ENCODE data around the gene TRAPPC11. TPM values are rescaled to one million over a fixed set of nuclear protein-coding genes. Genes with fewer than 3 reads are reported as not detected.

The TRAPPC11 gene
- total RNA-seq, 2 donors from 2014 or later, result 31.5 to 37.2 TPM

DNA sequence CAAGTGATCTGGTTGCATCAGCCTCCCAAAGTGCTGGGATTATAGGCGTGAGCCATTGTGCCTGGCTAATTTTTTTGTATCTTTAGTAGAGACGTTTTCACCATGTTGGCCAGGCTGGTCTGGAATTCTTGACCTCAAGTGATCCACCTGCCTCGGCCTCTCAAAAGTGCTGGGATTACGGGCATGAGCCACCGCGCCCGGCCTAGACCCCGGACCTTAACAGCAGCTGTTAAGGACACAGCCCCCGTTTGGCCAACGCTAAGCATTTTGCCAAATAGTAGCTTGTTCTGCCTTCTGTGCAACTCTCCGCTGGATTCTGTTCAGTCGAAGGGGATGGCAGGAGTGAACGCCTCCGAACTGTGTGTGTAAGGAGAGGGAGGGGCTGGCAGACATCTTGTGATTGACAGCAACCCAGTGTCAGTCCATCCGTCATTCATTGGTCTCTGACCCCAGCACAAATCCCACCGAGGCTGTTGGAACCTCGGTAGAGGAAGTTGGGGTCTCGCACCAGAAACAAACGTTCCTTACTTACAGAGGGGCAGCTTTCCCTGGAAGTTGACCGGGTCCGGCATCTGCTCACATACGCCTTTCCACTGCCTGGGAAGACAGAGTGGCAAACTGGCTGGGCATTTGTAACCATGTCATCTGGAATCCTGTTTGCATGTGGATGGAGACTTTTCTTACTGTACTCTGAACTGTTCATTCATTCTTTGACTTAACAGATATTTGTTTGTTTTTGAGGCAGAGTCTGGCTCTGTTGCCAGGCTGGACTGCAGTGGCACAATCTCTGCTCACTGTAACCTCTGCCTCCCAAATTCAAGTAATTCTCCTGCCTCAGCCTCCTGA lies 69.4 kb downstream of the TRAPPC11 start:
- Mint-ChIP-seq H3K36me3 (no peaks in the 10 kb centered on the region), H3K27ac (no peak overlapping the region), H3K9me3 (no peaks in the 10 kb centered on the region)
- DNase-seq (ENCODE audit: low spot score in 2 of 2) (no peak), ATAC-seq (no peak)

DNA sequence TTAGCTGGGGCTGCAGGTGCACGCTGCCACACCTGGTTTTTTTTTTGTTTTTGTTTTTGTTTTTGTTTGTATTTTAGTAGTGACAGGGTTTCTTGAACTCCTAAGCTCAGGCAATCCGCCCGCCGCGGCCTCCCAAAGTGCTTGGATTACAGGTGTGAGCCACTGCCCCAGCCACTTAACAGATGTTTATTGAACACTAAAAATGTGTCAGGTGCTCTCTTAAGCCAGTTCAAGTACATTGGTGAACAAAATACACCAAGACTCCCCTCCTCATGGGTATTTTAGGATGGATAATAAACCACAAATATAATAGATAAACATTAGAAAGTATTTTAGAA lies 69.9 kb downstream of the TRAPPC11 start:
- no peak for DNase-seq (ENCODE audit: low spot score in 2 of 2)
- no peaks in the 10 kb centered on the region for H3K36me3 Mint-ChIP-seq
- no peaks in the 10 kb centered on the region for H3K9me3 Mint-ChIP-seq
- ATAC-seq, result no peak
- H3K27ac Mint-ChIP-seq, result no peak overlapping the region

DNA sequence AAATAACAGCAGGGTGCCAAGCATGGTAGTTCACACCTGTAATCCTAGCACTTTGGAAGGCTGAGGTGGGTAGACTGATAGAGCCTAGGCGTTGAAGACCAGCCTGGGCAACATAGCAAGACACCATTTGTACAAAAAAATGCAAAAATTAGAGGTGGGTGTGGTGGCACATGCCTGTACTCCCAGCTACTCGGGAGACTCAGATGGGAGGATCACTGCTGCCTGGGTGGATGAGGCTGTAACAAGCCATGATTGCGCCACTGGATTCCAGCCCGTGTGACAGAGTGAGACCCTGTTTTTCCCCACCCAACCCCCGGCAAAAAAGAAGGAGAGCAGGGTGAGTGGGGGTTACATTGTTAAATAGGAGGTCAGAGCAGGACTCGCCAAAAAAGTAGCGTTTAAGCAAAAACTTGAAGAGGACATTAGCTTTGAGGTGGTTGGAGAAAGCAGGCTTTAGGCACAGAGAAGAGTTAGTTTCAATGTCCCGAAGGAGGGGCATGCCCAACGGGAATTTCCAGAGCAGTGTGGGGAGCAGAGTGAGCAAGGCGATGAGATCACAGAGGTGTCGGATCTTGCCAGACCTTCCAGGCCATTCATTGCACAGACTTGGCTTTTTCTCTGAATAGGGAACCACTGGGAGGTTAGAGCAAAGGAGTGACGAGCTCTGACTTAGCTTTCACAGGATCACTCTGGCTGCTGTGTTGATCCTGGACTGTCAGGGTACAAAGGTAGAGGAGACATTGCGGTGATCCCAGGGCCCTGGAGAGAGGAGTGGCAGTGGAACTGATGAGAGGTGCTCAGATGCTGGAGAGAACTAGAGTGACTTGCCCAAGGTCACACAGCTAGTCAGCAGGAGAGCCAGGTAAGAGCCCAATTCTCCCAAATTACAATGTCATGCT lies 70.6 kb downstream of the TRAPPC11 start:
- Mint-ChIP-seq H3K9me3 (no peaks in the 10 kb centered on the region), H3K36me3 (no peaks in the 10 kb centered on the region), H3K27ac (no peak overlapping the region)
- DNase-seq (ENCODE audit: low spot score in 2 of 2), result no peak
- ATAC-seq, result no peak

DNA sequence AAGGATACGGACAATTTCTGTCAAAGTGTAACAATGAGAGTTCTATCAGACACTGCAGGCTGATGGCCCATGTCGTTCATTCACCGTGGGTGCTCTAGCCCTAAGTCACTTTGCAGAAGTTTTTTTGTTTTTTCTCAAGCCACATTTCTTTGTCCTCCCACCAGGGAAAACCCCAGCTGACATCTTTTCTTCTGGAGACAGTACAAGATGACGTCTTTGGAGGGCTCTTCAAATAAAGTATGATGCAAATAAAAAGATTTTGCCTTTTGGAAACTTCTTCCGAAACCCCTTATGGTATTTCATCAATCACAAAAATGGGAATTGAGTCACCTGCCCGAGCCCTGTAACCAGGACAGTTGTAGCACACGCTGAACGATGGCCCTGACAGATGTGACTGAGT lies 73.2 kb downstream of the TRAPPC11 start:
- ATAC-seq, result no peak
- no peak for DNase-seq (ENCODE audit: low spot score in 2 of 2)
- Mint-ChIP-seq H3K36me3 (no peaks in the 10 kb centered on the region), H3K27ac (no peak overlapping the region), H3K9me3 (no peaks in the 10 kb centered on the region)

DNA sequence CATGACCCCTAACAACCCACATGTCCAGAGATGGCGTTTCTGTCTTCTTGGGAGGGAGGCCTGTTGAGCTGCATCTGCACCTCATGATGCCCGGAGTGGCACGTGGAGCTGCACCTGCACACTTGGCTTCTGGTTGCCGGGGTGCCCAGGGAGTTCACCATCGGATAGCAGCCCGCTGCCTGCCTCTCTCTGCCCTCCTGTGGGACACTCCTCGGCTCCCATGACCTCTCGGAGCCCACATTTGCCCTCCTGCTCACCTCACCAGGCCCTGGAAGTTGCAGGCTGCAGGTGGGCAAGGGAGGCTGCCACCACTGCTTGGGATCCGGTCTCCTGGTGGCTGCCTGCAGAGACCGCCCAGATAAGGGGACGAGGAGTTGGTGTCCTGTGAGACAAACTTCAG lies 74.1 kb downstream of the TRAPPC11 start:
- Mint-ChIP-seq H3K36me3 (no peaks in the 10 kb centered on the region), H3K27ac (no peak overlapping the region), H3K9me3 (no peaks in the 10 kb centered on the region)
- DNase-seq (ENCODE audit: low spot score in 2 of 2) (no peak), ATAC-seq (no peak)

DNA sequence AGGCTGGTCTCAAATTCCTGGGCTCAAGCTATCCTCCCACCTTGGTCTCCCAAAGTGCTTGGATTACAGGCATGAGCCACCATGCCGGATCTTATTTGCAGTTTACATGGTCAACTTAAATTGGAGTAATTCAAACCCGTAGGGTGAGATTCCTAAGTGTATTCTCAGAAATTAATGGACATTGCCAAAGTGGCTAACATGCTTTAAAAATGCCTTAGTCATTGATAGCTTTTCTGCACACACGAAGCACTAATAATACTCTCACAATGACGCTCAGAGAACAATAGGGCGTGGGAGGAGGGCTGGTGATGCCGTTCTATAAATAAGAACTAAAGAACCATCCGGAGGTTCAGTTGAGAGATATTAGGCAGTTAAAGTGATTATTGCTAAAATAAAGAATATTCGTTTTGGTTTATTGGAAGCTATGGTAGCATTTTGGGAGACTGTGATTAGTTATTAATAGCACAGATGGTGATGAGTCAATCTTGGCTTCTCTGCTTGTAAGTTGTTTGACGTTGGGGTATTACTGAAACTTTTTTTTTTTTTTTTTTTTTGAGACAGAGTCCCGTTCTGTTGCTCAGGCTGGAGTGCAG lies 79.1 kb downstream of the TRAPPC11 start:
- ATAC-seq (no peak), DNase-seq (ENCODE audit: low spot score in 2 of 2) (no peak)
- Mint-ChIP-seq H3K27ac (no peak overlapping the region), H3K9me3 (no peaks in the 10 kb centered on the region), H3K36me3 (no peaks in the 10 kb centered on the region)

DNA sequence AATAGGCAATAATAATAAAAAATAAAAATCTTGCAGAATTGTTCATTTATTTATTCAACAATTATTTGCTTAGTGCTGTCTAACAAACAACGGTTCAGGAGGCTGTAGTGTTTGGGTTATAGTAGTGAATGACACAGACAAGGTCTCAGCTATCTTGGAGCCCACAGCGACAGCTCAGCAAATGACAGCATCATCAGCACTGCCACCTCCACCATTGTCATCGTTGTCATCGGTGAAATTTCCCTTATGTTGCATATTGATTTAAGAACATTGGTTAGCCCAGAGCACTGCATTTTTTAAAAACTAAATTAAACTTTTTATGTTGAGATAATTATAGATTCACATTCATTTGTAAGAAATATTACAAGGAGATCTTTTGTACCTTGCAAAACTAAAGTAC lies 79.9 kb downstream of the TRAPPC11 start:
- Mint-ChIP-seq H3K36me3 (no peaks in the 10 kb centered on the region), H3K9me3 (no peaks in the 10 kb centered on the region), H3K27ac (no peak overlapping the region)
- ATAC-seq (no peak), DNase-seq (ENCODE audit: low spot score in 2 of 2) (no peak)

DNA sequence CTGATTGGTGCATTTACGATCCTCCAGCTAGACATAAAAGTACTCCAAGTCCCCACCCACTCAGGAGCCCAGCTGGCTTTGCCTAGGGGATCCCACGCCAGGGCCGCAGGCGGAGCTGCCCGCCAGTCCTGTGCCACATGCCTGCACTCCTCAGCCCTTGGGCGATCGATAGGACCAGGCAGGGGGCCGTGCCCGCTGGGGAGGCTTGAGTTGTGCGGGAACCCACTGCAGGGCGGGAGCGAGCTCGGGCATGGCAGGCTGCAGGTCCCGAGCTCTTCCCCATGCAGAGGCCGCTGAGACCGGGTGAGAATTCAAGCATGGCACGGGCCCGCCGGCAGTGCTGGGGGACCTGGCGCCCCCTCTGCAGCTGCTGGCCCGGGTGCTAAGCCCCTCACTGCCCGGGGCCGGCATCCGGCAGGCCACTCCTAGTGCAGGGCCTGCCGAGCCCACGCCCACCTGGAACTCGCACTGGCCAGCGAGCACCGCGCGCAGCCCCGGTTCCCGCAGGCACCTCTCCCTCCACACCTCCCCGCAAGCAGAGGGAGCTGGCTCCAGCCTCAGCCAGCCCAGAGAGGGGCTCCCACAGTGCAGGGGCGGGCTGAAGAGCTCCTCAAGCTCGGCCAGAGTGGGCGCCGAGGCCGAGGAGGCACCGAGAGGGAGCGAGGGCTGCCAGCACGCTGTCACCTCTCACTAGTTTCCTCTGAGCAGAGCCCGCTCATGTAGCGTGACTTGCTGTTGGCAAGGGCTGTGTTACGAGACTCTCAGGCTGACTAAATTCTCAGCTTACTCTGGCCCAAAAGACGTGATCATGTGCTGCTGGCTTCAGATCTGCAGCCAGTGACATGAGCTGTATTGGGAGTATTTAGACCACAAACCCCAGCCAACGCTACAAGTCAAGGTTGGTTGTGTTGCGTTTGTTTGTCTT lies 87.5 kb downstream of the TRAPPC11 start:
- Mint-ChIP-seq H3K27ac (no peak overlapping the region), H3K36me3 (peaks cover 0 to 4% of the 10 kb centered on the region in 2 donors), H3K9me3 (no peaks in the 10 kb centered on the region)
- no peak for DNase-seq (ENCODE audit: low spot score in 2 of 2)
- ATAC-seq, result no peak

DNA sequence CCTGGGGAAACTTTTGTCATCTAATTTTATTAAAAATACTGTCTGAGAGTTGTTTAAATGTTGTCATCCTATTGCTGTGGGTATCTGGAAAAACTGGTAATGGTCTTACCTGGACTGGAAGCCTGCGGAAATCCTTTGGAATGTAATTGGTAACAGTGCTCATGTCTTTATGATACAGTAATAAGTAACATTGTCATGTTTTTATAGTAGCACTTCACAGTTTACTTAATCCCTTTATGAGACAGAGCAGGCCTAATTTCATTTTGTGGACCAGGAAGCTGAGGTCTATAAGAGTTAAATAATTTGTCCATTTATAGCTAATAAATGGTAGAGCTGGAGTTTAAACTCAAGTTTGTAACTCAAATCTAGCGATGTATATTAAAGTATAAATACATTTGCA lies 88.3 kb downstream of the TRAPPC11 start:
- Mint-ChIP-seq H3K27ac (no peak overlapping the region), H3K36me3 (peaks cover 0 to 5% of the 10 kb centered on the region in 2 donors), H3K9me3 (no peaks in the 10 kb centered on the region)
- no peak for DNase-seq (ENCODE audit: low spot score in 2 of 2)
- no peak for ATAC-seq

DNA sequence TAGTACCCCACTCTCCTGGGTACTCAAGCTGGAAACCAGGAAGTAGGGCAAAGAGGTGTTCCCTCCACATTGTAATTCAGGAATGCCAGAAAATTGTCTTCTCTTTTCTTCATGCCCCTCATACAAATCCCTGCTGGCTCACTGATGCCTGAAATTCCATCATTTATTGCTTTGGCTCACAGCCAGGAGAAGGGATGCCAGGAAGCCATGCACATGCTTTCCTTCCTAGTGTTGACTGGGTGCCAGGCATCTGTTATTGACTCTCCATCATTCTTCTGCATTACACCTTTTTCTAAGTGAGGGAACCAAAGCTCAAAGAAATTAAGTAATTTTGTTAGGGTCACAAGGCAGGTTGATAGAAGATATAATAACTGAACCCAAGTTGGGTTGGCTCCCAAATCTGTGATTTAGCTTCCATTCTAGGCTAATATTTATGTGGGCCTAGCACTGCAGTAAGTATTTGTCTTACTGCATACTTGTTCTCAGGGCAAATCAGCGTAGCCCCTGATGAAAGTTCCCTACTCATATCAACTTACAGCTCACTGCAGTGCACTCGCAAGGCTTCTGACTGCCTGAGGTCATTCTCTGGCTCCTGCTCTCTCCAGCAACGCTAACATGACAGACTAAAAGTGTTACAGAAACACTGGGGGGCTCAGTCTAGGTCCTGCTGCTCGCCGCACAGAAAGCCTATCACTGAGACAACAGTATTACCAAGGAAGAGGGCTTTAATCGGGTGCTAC lies 89.0 kb downstream of the TRAPPC11 start:
- Mint-ChIP-seq H3K9me3 (no peaks in the 10 kb centered on the region), H3K36me3 (peaks cover 0 to 5% of the 10 kb centered on the region in 2 donors), H3K27ac (no peak overlapping the region)
- DNase-seq (ENCODE audit: low spot score in 2 of 2) (no peak), ATAC-seq (no peak)

DNA sequence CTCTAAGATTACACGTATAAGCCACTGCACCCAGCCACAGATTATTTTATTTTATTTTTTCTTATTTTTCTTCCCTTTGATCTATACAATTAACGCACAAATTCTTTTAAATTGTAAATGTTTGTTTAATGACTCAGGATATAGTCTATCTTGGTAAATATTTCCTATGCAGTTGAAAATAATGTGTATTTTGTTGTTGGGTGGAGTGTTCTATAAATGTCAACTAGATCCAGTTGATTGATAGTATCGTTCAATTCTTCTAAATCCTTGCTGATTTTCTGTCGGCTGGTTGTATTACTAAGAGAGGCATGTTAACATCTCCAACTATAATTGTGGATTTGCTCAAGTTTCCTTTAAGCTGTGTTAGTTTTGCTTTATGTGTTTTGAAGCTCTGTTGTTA lies 92.0 kb downstream of the TRAPPC11 start:
- H3K9me3 Mint-ChIP-seq, result no peaks in the 10 kb centered on the region
- no peak for ATAC-seq
- DNase-seq (ENCODE audit: low spot score in 2 of 2), result no peak
- H3K36me3 Mint-ChIP-seq, result peaks cover 0 to 5% of the 10 kb centered on the region in 2 donors
- H3K27ac Mint-ChIP-seq, result no peak overlapping the region

DNA sequence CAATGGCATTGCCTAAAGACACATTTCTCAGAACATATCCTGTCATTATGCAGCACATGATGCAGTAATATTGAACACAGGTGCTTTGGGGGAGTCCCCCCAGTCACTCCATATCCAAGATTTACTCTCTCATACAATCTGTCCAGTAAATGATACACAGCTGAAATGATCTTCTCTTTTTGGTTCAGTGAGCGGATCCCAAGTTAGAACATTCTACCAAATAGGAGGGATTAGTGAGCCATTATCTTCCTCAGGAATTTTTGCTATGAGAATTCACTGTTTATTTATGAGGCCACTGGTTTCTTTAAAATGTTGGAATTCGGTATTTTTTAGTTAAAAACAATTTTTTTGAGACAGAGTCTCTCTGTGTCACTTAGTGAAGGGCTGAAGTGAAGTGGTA lies 96.5 kb downstream of the TRAPPC11 start:
- DNase-seq (ENCODE audit: low spot score in 2 of 2) (no peak), ATAC-seq (no peak)
- peaks cover 0 to 5% of the 10 kb centered on the region in 2 donors for H3K36me3 Mint-ChIP-seq
- no peaks in the 10 kb centered on the region for H3K9me3 Mint-ChIP-seq
- no peak overlapping the region for H3K27ac Mint-ChIP-seq

DNA sequence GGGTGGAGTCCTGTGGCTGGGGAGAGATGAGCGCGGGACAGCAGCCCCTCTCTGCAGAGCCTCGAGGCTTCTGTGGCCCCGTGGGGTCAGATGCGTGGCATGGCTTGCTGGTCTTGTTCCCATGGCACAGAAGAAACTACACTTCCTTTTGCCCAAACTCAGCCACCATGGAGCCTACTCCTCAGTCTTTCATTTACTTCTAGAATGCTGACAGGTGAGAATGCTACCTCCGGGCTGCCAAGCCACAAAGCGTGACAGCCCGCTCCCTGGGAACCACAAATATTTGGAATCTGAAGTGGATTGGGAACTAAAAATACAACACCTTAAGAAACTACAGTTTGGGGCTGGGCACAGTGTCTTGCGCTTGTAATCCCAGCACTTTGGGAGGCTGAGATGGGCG lies 98.0 kb downstream of the TRAPPC11 start:
- no peaks in the 10 kb centered on the region for H3K36me3 Mint-ChIP-seq
- ATAC-seq (no peak), DNase-seq (ENCODE audit: low spot score in 2 of 2) (no peak)
- H3K9me3 Mint-ChIP-seq, result no peaks in the 10 kb centered on the region
- no peak overlapping the region for H3K27ac Mint-ChIP-seq

DNA sequence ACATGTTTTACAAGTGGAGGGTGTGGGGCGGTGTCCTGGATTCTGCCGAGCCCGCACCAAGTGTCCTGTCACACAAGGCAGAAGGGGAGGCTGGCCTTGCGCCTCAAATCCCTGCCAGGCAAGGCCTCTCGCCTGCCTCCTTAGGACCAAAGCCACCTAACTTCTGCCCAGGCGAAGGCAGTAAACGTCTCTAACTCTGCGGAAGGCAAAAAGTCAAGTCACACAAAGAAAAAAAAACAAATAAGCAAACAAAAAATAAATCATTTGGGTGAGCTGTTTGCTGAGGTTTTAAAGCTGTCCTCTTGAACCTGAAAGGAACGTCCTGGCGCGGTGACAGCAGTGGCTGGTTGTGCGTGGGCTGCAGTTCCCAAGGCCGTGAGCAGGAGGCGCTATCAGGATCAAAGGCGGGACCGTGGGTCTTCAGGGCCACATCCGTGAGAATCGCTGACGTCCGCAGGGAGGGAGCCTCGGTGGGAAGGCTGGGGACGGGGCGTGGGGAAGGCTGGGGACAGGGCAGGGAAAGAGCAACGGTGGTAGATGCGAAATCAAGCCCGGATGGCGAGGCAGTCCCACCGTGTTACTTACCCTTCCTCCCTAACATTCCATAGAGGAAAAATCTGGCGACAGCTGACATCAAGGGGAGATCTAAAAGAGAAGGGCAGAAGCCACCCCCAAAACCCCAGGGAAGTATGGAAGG lies 99.1 kb downstream of the TRAPPC11 start:
- no peaks in the 10 kb centered on the region for H3K36me3 Mint-ChIP-seq
- no peak for DNase-seq (ENCODE audit: low spot score in 2 of 2)

DNA sequence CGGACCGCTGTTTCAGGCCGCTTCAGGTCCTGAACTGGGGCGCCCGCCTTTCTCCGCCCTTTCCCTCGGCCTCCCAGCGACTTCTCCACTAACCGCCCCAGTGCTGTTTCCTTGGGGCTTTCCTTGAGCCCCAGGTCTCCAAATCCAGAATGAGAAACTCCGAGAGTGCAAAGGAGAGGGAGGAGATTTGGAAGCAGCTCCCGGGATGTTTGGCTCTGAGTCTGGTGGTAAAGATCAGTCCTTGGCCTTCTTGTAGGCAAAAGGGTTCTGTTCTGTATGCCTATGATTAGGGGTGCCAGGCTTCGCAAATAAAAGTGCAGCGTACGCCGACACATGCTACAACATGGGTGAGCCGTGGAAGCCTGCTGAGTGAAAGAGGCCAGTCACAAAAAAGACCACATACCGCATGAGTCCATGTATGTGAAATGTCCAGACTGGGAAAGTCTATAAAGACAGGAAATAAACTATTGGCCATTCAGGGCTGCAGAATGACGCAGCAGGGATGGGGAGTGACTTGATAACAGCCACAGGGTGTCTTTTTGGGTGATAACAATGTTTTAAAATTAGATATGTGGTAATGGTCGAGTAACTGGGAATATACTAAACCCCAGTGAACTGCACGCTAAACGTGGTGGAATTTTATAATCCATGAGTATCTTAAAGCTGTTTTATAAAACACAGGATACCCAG lies 99.8 kb downstream of the TRAPPC11 start:
- ATAC-seq (no peak), DNase-seq (ENCODE audit: low spot score in 2 of 2) (no peak)
- Mint-ChIP-seq H3K9me3 (no peaks in the 10 kb centered on the region), H3K36me3 (no peaks in the 10 kb centered on the region), H3K27ac (no peak overlapping the region)

More for the DNA sequence above, 99.1 kb downstream of the TRAPPC11 start:
- Mint-ChIP-seq H3K9me3 (no peaks in the 10 kb centered on the region), H3K27ac (no peak overlapping the region)
- ATAC-seq, result no peak

Data from activated naive CD4-positive, alpha-beta T cell treated with anti-CD3 and anti-CD28 coated beads, Interleukin-2, amount 50 U/mL, for 72 hours (primary cell).